HepG2 (cell line): ENCODE results near the gene KAZN. TPM values are rescaled to one million over a fixed set of nuclear protein-coding genes. Genes with fewer than 3 reads are reported as not detected.

ENCODE experiments used
- ATAC-seq: fragments of 200-7000 bp; cut with Tn5 transposase; 3 replicates; pipeline ENCODE4 v1.9.1; 2020; ENCODE audit warnings: mild to moderate bottlenecking, moderate library complexity
- BruUV-seq: library from RNA; stranded (reverse); fragments of 400-500 nt; replicated peaks from 2 replicates; lab custom pipeline; 2021; lab: Mats Ljungman, UMichigan
- CTCF ChIA-PET: fragments of 300-600 bp; formaldehyde crosslinking; extraction: SDS; loops from one replicate; lab custom pipeline; 2021; ENCODE audit warnings: low total read pairs, inconsistent platforms, low intra/inter-chr PET ratio; lab: Yijun Ruan, JAX
- POLR2A ChIA-PET: fragments of 350-600 bp; sonication (Branson Sonifier 250); formaldehyde crosslinking; loops from one replicate; lab custom pipeline; 2020; ENCODE audit warnings: antibody characterized with exemption, inconsistent platforms; lab: Yijun Ruan, JAX
- DNase-seq: peaks from one replicate; pipeline ENCODE4 v3.0.0-alpha.2; 2015; ENCODE audit warnings: low spot score
- FAIRE-seq: peaks from 3 replicates; lab custom pipeline; 2011; peaks lifted over from hg19 to GRCh38; lab: Jason Lieb, UNC
- H2AFZ ChIP-seq: one replicate; pipeline ENCODE4 v1.6.1; 2011; ENCODE audit warnings: low read length, inconsistent platforms
- H3K27ac ChIP-seq: fragments of 300-600 bp; 3 replicates; pipeline ENCODE4 v1.8.0; 2011; ENCODE audit warnings: mixed run types, mild to moderate bottlenecking, mixed read lengths, low read length, inconsistent platforms; ENCODE audit not compliant: insufficient read depth; ENCODE audit errors: extremely low read length
- H3K27me3 ChIP-seq, 2 experiments: fragments of 200-600 bp in 1 of 2; 2 replicates in 1 of 2; 3 replicates in 1 of 2; pipeline versions ENCODE4 v1.6.0 to v1.8.0; 2011; ENCODE audit warnings: low read length in 2 of 2, mild to moderate bottlenecking in 2 of 2, moderate library complexity in 2 of 2, inconsistent platforms in 1 of 2; ENCODE audit not compliant: insufficient read depth in 2 of 2, control insufficient read depth in 1 of 2
- H3K36me3 ChIP-seq, 2 experiments: fragments of 200-600 bp in 1 of 2; replicated peaks in 1 of 2; 2 replicates in 1 of 2; 3 replicates in 1 of 2; pipeline versions ENCODE4 v1.5.1 to v1.8.0; 2011; ENCODE audit warnings: low read length in 2 of 2, inconsistent platforms in 1 of 2; ENCODE audit not compliant: insufficient read depth in 2 of 2, control insufficient read depth in 1 of 2
- H3K4me1 ChIP-seq: 2 replicates; pipeline ENCODE4 v1.5.1; 2012; ENCODE audit warnings: low read length, inconsistent platforms; ENCODE audit not compliant: insufficient read depth
- H3K4me2 ChIP-seq: 2 replicates; pipeline ENCODE4 v1.6.0; 2011; ENCODE audit warnings: low read depth, low read length, inconsistent platforms
- H3K4me3 ChIP-seq, 3 experiments: fragments of 200-600 bp in 1 of 3; sonication (generic), shearing (Covaris generic) in 1 of 3; replicated peaks in 1 of 3; 2 replicates each; pipeline ENCODE4 v1.5.1; 2011 to 2016; ENCODE audit warnings: low read length in 3 of 3, inconsistent platforms in 2 of 3, low read depth in 2 of 3, mild to moderate bottlenecking in 2 of 3, control low read depth in 1 of 3, mixed read lengths in 1 of 3; ENCODE audit not compliant: insufficient read depth in 1 of 3
- H3K79me2 ChIP-seq: one replicate; pipeline ENCODE4 v1.6.1; 2011; ENCODE audit warnings: low read length, inconsistent platforms; ENCODE audit not compliant: insufficient read depth
- H3K9ac ChIP-seq: 2 replicates; pipeline ENCODE4 v1.6.0; 2011; ENCODE audit warnings: mild to moderate bottlenecking, low read depth, low read length, inconsistent platforms; ENCODE audit not compliant: insufficient read depth
- H3K9me3 ChIP-seq: 2 replicates; pipeline ENCODE4 v1.5.1; 2012; ENCODE audit warnings: mild to moderate bottlenecking, low read length
- H4K20me1 ChIP-seq: 2 replicates; pipeline ENCODE4 v1.6.0; 2011; ENCODE audit warnings: inconsistent platforms, mild to moderate bottlenecking, low read length, moderate library complexity; ENCODE audit not compliant: insufficient read depth
- ADNP ChIP-seq: sonication (generic); formaldehyde crosslinking; IDR thresholded peaks from 2 replicates; pipeline ENCODE4 v1.4.0; 2020; ENCODE audit warnings: missing genetic modification reagents
- HOXA7 ChIP-seq: sonication (generic); formaldehyde crosslinking; IDR thresholded peaks from 2 replicates; pipeline ENCODE4 v1.8.1; 2022; ENCODE audit warnings: mild to moderate bottlenecking, missing genetic modification reagents, moderate library complexity
- PRMT3 ChIP-seq: sonication (generic); formaldehyde crosslinking; IDR thresholded peaks from 2 replicates; pipeline ENCODE4 v1.8.1; 2022; ENCODE audit warnings: low read depth, mild to moderate bottlenecking, moderate library complexity, missing genetic modification reagents, borderline replicate concordance
- ZNF333 ChIP-seq: sonication (generic); formaldehyde crosslinking; IDR thresholded peaks from 2 replicates; pipeline ENCODE4 v1.4.0; 2020; ENCODE audit warnings: mild to moderate bottlenecking, missing genetic modification reagents, borderline replicate concordance
- ZNF562 ChIP-seq: sonication (generic); formaldehyde crosslinking; IDR thresholded peaks from 2 replicates; pipeline ENCODE4 v1.8.0; 2022; ENCODE audit warnings: missing genetic modification reagents, borderline replicate concordance
- ZNF629 ChIP-seq: sonication (generic); formaldehyde crosslinking; conservative IDR thresholded peaks from 2 replicates; pipeline ENCODE4 v1.5.0; 2020; ENCODE audit warnings: missing genetic modification reagents
- WGBS: methylation state at CpG from one replicate; pipeline ENCODE4 v1.1.6; 2017; ENCODE audit warnings: low lambda C conversion rate; 5-methylcytosine and 5-hydroxymethylcytosine counted together
- in situ Hi-C: cut with HindIII; loops from 2 replicates; pipeline ENCODE4 v1.10.0; 2017; ENCODE audit warnings: low pct_unique_long_range_greater_than_20kb; ENCODE audit not compliant: extremely low pct_ligation_motif_present
- intact Hi-C: fragments of 100-400 bp; cut with micrococcal nuclease; formaldehyde crosslinking; loops from one replicate; pipeline ENCODE4 v1.10.0; 2022; ENCODE audit not compliant: unreplicated experiment
- polyA plus RNA-seq, 8 experiments: library from polyadenylated mRNA; depleted of rRNA in 3 of 8; stranded (reverse) in 7 of 8; unstranded in 1 of 8; fragments of >200 nt; fragmentation: Illumina TruSeq in 4 of 8; extraction: Trizol in 4 of 8; gene quantifications; 2 replicates each; pipeline versions ENCODE4 v1.2.1 to v1.2.3, GENCODE V29; 2011 to 2016; ENCODE audit warnings: low read depth in 4 of 8, missing spikeins in 1 of 8, mixed read lengths in 1 of 8; ENCODE audit not compliant: insufficient read depth in 1 of 8
- total RNA-seq, 5 experiments: library from RNA; depleted of rRNA; stranded (reverse); fragments of >200 nt; fragmentation: Illumina TruSeq; extraction: Trizol; gene quantifications; 2 replicates each; pipeline ENCODE4 v1.2.3, GENCODE V29; 2016; ENCODE audit warnings: low read depth in 1 of 5
- TF ChIP-seq, protein P1 (sequence below): sonication (generic); IDR thresholded peaks from 2 replicates; pipeline ENCODE4 v1.6.1; 2016; ENCODE audit warnings: low read depth, borderline replicate concordance
- TF ChIP-seq, protein P2 (sequence below): sonication (generic); formaldehyde crosslinking; IDR thresholded peaks from 2 replicates; pipeline ENCODE4 v1.8.0; 2023; ENCODE audit warnings: mild to moderate bottlenecking, missing genetic modification reagents
- TF ChIP-seq, protein P3 (sequence below), 2 experiments: sonication (generic) in 1 of 2; formaldehyde crosslinking in 1 of 2; IDR thresholded peaks; 2 replicates each; pipeline versions ENCODE4 v1.5.1 to v1.6.1; 2011 to 2020; ENCODE audit warnings: borderline replicate concordance in 1 of 2, low read depth in 1 of 2, low read length in 1 of 2, mild to moderate bottlenecking in 1 of 2, missing genetic modification reagents in 1 of 2, moderate library complexity in 1 of 2

KAZN gene
- total and polyA plus RNA-seq, 2 of the 13 experiments (the other 11 are each of a cell fraction or from before 2014, with no cell fraction given): 10.4 to 13.5 TPM

DNA sequence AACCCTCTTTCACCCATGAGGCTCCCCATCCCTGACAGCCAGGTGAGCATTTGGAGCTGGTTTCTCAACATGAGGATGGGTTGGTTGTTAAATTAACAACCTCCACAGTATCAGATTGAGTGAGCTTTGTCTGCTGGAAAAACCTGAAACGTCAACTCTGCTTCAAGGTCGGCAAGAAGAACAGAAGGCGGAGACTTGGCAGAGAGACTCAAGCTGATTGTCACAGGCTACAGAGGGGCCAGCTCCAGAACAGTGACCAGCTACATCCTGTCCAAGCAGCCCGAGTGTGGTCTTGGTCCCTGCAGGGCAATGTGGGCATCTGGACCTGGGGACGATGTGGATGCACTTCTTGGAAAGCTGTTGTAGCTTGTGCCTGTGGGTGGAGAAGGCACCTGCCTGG, 518.5 kb downstream of the KAZN start (continued):
- TF ChIP-seq, protein P1, sequence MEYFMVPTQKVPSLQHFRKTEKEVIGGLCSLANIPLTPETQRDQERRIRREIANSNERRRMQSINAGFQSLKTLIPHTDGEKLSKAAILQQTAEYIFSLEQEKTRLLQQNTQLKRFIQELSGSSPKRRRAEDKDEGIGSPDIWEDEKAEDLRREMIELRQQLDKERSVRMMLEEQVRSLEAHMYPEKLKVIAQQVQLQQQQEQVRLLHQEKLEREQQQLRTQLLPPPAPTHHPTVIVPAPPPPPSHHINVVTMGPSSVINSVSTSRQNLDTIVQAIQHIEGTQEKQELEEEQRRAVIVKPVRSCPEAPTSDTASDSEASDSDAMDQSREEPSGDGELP: no peak
- TF ChIP-seq, protein P2, sequence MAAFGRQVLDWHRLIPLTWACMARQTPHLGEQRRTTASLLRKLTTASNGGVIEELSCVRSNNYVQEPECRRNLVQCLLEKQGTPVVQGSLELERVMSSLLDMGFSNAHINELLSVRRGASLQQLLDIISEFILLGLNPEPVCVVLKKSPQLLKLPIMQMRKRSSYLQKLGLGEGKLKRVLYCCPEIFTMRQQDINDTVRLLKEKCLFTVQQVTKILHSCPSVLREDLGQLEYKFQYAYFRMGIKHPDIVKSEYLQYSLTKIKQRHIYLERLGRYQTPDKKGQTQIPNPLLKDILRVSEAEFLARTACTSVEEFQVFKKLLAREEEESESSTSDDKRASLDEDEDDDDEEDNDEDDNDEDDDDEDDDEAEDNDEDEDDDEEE (CRISPR knock-in tag): no peak
- TF ChIP-seq ADNP (no peak), HOXA7 (CRISPR knock-in tag) (no peak), PRMT3 (CRISPR knock-in tag) (no peak), ZNF333 (no peak)
- TF ChIP-seq, protein P3, sequence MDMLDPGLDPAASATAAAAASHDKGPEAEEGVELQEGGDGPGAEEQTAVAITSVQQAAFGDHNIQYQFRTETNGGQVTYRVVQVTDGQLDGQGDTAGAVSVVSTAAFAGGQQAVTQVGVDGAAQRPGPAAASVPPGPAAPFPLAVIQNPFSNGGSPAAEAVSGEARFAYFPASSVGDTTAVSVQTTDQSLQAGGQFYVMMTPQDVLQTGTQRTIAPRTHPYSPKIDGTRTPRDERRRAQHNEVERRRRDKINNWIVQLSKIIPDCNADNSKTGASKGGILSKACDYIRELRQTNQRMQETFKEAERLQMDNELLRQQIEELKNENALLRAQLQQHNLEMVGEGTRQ (IDR thresholded peaks at IDR 0.05; ENCODE audit: low read depth, low read length): no peak
- TF ChIP-seq, protein P3 (CRISPR knock-in tag; IDR thresholded peaks at IDR 0.05; ENCODE audit: borderline replicate concordance): no peak

DNA sequence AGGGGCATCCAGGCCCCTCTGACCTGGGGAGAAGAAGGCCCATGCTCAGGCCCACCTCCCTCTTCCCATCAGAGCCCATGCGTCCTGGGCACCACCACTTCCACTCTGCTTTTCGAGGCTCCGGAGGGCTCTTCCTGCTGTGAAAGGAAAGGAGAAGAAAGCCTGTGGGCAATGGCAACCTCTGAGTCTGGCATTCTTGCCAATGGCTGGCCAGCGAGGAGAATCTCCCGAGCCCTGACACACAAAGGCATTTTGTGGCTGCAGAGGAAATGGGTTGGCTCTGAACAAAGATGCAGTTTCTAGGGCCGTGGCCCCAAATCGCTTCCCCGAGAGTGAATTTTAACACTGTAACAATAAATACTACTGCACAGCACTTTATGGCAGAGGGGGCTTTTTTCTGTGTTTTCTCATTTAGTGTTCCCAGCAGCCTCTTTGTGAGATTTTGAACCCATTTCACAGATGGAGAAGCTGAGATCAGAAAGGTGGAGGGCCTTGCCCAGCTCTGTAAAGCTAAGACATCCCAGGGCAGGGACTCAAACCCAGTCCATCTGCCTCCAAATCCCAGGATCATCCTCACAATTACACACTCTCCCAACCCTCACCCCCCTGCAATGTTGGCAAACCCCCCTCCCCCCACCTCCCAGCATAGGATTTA, 519.3 kb downstream of the KAZN start:
- TF ChIP-seq ZNF562 (CRISPR knock-in tag) (no peak), ZNF629 (peak; percentile 59)
- no peak overlapping the region for H3K27ac ChIP-seq
- FAIRE-seq (no peak), ATAC-seq (no peak), DNase-seq (no peak)
- H3K36me3 ChIP-seq: peaks cover 4 to 13% of the 10 kb centered on the region in 2 experiments; a peak in 3 of 5 replicates
- no peak overlapping the region for H3K4me2 ChIP-seq
- H2AFZ ChIP-seq: no peak overlapping the region
- WGBS: 74% methylated on average over 8 of the region's 8 CpGs
- POLR2A ChIA-PET: no interaction called here
- no peaks in the 10 kb centered on the region for H3K79me2 ChIP-seq
- H3K4me1 ChIP-seq: no peaks in the 10 kb centered on the region
- peaks cover 4% of the 10 kb centered on the region; the same call in 1 of the 2 replicates for H4K20me1 ChIP-seq
- in situ Hi-C loops: no loop called here
- intact Hi-C loops: no loop called here
- H3K4me3 ChIP-seq: no peak overlapping the region
- CTCF ChIA-PET: no interaction called here
- no peaks in the 10 kb centered on the region for H3K27me3 ChIP-seq
- no TSS peak for BruUV-seq
- H3K9ac ChIP-seq: no peak overlapping the region
- no peaks in the 10 kb centered on the region for H3K9me3 ChIP-seq
